ENCODE measurements around the gene RALY.

RALY gene

DNA sequence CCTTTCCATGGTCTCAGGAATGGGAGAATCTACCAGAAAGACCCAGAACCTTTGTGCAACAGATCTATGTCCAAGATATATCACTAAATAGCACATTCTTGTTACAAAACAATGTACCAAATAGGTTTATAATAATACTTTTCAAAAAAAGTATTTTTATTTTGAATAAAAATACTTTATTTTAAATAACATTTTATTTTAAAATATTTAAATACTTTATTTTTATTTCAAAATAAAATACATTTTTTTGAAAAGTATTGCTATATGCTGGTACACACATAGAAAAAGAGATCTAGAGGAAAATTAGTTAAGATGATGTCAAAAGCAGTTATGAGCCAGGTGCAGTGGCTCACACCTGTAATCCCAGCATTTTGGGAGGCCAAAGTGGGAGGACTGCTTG, 16.8 kb upstream of the RALY start:
- Histone ChIP-seq H2BK5ac (ENCODE audit: low read depth, low read length, poor library complexity) (no peak overlapping the region), H2BK12ac (ENCODE audit: low read length) (no peak overlapping the region), H3K4ac (ENCODE audit: low read depth, low read length) (no peak overlapping the region), H3K4me2 (ENCODE audit: low read length) (no peak overlapping the region), H3K27me3 (ENCODE audit: insufficient read depth, low read length) (no peaks in the 10 kb centered on the region), H3K4me1 (ENCODE audit: control insufficient read depth in 1 of 2, insufficient read depth in 2 of 2, low read length in 2 of 2) (no peaks in the 10 kb centered on the region), H3K9me3 (ENCODE audit: insufficient read depth, low read depth, low read length) (no peaks in the 10 kb centered on the region), H2AFZ (ENCODE audit: insufficient read depth, low read length, poor library complexity) (no peak overlapping the region), H4K91ac (ENCODE audit: low read depth, low read length) (no peak overlapping the region), H2AK5ac (ENCODE audit: low read length) (no peak overlapping the region), H4K8ac (ENCODE audit: low read depth, low read length) (no peak overlapping the region), H3K18ac (ENCODE audit: low read length) (no peak overlapping the region), H3K9ac (ENCODE audit: low read length) (no peak overlapping the region), H3K27ac (ENCODE audit: low read depth, low read length) (no peak overlapping the region), H3K36me3 (ENCODE audit: control insufficient read depth in 1 of 2, insufficient read depth in 2 of 2, low read length in 2 of 2) (no peaks in the 10 kb centered on the region), H3K79me1 (ENCODE audit: low read length) (no peaks in the 10 kb centered on the region), H4K12ac (ENCODE audit: low read depth, low read length) (no peak overlapping the region), H3K4me3 (ENCODE audit: low read depth, low read length) (no peak overlapping the region), H3K23ac (ENCODE audit: low read length) (no peak overlapping the region), H3K14ac (ENCODE audit: low read length) (no peak overlapping the region), H3K79me2 (ENCODE audit: control insufficient read depth, insufficient read depth, low read length, poor library complexity) (no peaks in the 10 kb centered on the region), H2BK120ac (ENCODE audit: insufficient read depth, low read length, poor library complexity) (no peak overlapping the region)
- DNase-seq, result no peak

DNA sequence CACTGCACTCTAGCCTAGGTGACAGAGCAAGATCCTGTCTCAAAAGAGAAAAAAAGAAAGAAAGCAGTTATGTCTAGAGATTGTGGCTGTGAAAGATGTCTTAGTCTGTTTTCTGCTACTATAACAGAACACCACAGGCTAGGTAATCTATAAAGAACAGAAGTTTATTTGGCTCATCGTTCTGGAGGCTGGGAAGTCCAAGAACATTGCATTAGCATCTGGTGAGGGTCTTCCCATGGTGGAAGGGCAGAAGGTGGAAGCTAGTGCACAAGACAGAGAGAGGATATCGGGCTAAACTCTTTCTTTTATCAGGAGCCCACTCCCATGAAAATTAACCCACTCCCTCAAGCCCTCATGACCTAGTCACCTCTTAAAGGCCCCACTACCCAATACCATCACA, 16.2 kb upstream of the RALY start:
- Histone ChIP-seq H3K23ac (ENCODE audit: low read length) (no peak overlapping the region), H4K8ac (ENCODE audit: low read depth, low read length) (no peak overlapping the region), H3K79me1 (ENCODE audit: low read length) (no peaks in the 10 kb centered on the region), H3K4me1 (ENCODE audit: control insufficient read depth in 1 of 2, insufficient read depth in 2 of 2, low read length in 2 of 2) (no peaks in the 10 kb centered on the region), H3K14ac (ENCODE audit: low read length) (no peak overlapping the region), H2BK12ac (ENCODE audit: low read length) (no peak overlapping the region), H4K12ac (ENCODE audit: low read depth, low read length) (no peak overlapping the region), H3K9me3 (ENCODE audit: insufficient read depth, low read depth, low read length) (no peaks in the 10 kb centered on the region), H3K4me2 (ENCODE audit: low read length) (no peak overlapping the region), H3K4ac (ENCODE audit: low read depth, low read length) (no peak overlapping the region), H2BK120ac (ENCODE audit: insufficient read depth, low read length, poor library complexity) (no peak overlapping the region), H3K18ac (ENCODE audit: low read length) (no peak overlapping the region), H4K91ac (ENCODE audit: low read depth, low read length) (no peak overlapping the region), H3K36me3 (ENCODE audit: control insufficient read depth in 1 of 2, insufficient read depth in 2 of 2, low read length in 2 of 2) (no peaks in the 10 kb centered on the region), H2BK5ac (ENCODE audit: low read depth, low read length, poor library complexity) (no peak overlapping the region), H2AFZ (ENCODE audit: insufficient read depth, low read length, poor library complexity) (no peak overlapping the region), H3K27me3 (ENCODE audit: insufficient read depth, low read length) (no peaks in the 10 kb centered on the region), H2AK5ac (ENCODE audit: low read length) (no peak overlapping the region), H3K79me2 (ENCODE audit: control insufficient read depth, insufficient read depth, low read length, poor library complexity) (no peaks in the 10 kb centered on the region), H3K9ac (ENCODE audit: low read length) (no peak overlapping the region), H3K27ac (ENCODE audit: low read depth, low read length) (no peak overlapping the region), H3K4me3 (ENCODE audit: low read depth, low read length) (no peak overlapping the region)
- no peak for DNase-seq
- no CpG with 5 or more reads among the region's 2 CpGs for WGBS (ENCODE audit: extremely low coverage, insufficient coverage, insufficient read length)

DNA sequence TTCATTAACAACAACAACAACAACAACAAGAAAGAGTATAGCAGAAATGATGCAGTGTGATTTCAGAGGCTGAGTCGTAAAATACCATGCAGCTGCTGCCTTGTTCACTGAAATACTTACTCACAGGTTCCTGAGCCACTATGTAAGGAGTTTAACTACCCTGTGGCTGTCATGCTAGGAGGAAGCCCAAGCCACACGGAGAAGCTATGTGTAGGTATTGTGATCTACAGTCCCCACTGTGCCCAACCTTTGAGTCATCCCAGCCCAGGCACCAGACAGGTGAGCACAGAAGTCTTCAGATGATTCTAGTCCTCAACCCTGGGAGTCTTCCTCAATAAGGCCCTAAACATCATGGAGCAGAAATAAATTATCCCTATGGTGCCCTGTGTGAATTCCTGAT, 14.6 kb upstream of the RALY start:
- no peak overlapping the region for H3K4me3 ChIP-seq (ENCODE audit: low read depth, low read length)
- H3K27ac ChIP-seq (ENCODE audit: low read depth, low read length), result no peak overlapping the region
- DNase-seq, result no peak
- no peak overlapping the region for H4K91ac ChIP-seq (ENCODE audit: low read depth, low read length)
- H3K4me1 ChIP-seq (ENCODE audit: control insufficient read depth in 1 of 2, insufficient read depth in 2 of 2, low read length in 2 of 2), result no peaks in the 10 kb centered on the region
- H3K9me3 ChIP-seq (ENCODE audit: insufficient read depth, low read depth, low read length), result no peaks in the 10 kb centered on the region
- H3K4me2 ChIP-seq (ENCODE audit: low read length), result no peak overlapping the region
- H3K36me3 ChIP-seq (ENCODE audit: control insufficient read depth in 1 of 2, insufficient read depth in 2 of 2, low read length in 2 of 2), result no peaks in the 10 kb centered on the region
- H3K27me3 ChIP-seq (ENCODE audit: insufficient read depth, low read length), result no peaks in the 10 kb centered on the region
- no CpG with 5 or more reads among the region's 2 CpGs for WGBS (ENCODE audit: extremely low coverage, insufficient coverage, insufficient read length)
- no peak overlapping the region for H3K4ac ChIP-seq (ENCODE audit: low read depth, low read length)
- no peaks in the 10 kb centered on the region for H3K79me2 ChIP-seq (ENCODE audit: control insufficient read depth, insufficient read depth, low read length, poor library complexity)
- H4K8ac ChIP-seq (ENCODE audit: low read depth, low read length), result no peak overlapping the region
- no peak overlapping the region for H2BK5ac ChIP-seq (ENCODE audit: low read depth, low read length, poor library complexity)
- no peak overlapping the region for H2BK120ac ChIP-seq (ENCODE audit: insufficient read depth, low read length, poor library complexity)
- H2AK5ac ChIP-seq (ENCODE audit: low read length), result no peak overlapping the region
- H3K14ac ChIP-seq (ENCODE audit: low read length), result no peak overlapping the region
- no peaks in the 10 kb centered on the region for H3K79me1 ChIP-seq (ENCODE audit: low read length)
- H3K18ac ChIP-seq (ENCODE audit: low read length), result no peak overlapping the region
- H4K12ac ChIP-seq (ENCODE audit: low read depth, low read length), result no peak overlapping the region
- no peak overlapping the region for H3K23ac ChIP-seq (ENCODE audit: low read length)
- H2AFZ ChIP-seq (ENCODE audit: insufficient read depth, low read length, poor library complexity), result no peak overlapping the region
- no peak overlapping the region for H3K9ac ChIP-seq (ENCODE audit: low read length)
- no peak overlapping the region for H2BK12ac ChIP-seq (ENCODE audit: low read length)

DNA sequence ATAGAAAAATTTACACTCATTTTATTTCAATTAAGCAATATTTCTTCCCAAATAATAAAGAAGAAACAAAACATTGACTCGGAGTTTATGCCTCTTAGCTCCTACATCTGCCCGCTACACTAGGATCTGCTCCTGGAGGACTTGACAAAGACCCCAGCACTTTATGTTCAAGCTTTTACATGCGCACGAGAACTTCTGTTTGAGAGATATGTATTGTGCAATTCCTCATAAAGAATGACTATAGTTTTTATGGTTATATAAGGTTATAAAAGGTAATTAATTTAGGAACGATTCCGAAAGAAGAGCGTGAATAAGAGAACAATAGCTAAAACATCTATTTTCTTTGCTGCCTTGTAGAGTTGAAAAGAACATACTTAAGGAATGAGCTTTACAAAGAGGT, 12.4 kb upstream of the RALY start:
- Histone ChIP-seq H3K79me2 (ENCODE audit: control insufficient read depth, insufficient read depth, low read length, poor library complexity) (no peaks in the 10 kb centered on the region), H3K36me3 (ENCODE audit: control insufficient read depth in 1 of 2, insufficient read depth in 2 of 2, low read length in 2 of 2) (no peaks in the 10 kb centered on the region), H3K4me1 (ENCODE audit: control insufficient read depth in 1 of 2, insufficient read depth in 2 of 2, low read length in 2 of 2) (no peaks in the 10 kb centered on the region), H3K9me3 (ENCODE audit: insufficient read depth, low read depth, low read length) (no peaks in the 10 kb centered on the region), H3K27ac (ENCODE audit: low read depth, low read length) (no peak overlapping the region), H2BK120ac (ENCODE audit: insufficient read depth, low read length, poor library complexity) (no peak overlapping the region), H3K9ac (ENCODE audit: low read length) (no peak overlapping the region), H3K79me1 (ENCODE audit: low read length) (no peaks in the 10 kb centered on the region), H3K18ac (ENCODE audit: low read length) (no peak overlapping the region), H2BK5ac (ENCODE audit: low read depth, low read length, poor library complexity) (no peak overlapping the region), H3K23ac (ENCODE audit: low read length) (no peak overlapping the region), H2AFZ (ENCODE audit: insufficient read depth, low read length, poor library complexity) (no peak overlapping the region), H3K4me3 (ENCODE audit: low read depth, low read length) (no peak overlapping the region), H3K4me2 (ENCODE audit: low read length) (no peak overlapping the region), H4K91ac (ENCODE audit: low read depth, low read length) (no peak overlapping the region), H3K14ac (ENCODE audit: low read length) (no peak overlapping the region), H4K12ac (ENCODE audit: low read depth, low read length) (no peak overlapping the region), H4K8ac (ENCODE audit: low read depth, low read length) (no peak overlapping the region), H3K27me3 (ENCODE audit: insufficient read depth, low read length) (no peaks in the 10 kb centered on the region), H3K4ac (ENCODE audit: low read depth, low read length) (no peak overlapping the region), H2BK12ac (ENCODE audit: low read length) (no peak overlapping the region), H2AK5ac (ENCODE audit: low read length) (no peak overlapping the region)
- DNase-seq, result no peak
- WGBS (ENCODE audit: extremely low coverage, insufficient coverage, insufficient read length), result 100% methylated on average over 3 of the region's 7 CpGs

DNA sequence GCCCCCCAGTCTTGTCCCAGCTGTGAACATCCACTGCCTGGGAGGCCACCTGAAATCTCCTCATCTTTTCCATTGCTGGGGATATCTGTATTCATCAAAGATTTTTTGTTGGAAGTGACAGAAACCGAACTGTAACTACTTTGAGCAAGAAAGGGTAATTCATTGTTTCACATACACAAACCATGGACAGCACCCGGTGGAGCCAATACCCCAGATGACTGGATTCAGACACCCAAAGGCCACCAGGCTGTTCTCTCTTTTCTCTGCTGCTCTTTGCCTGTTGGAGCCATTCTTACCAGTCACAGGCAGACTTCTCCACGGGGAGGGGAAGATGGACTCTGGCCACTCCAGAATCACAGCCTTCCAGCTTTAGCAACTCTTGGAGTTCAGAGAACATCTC, 11.7 kb upstream of the RALY start:
- H4K8ac ChIP-seq (ENCODE audit: low read depth, low read length), result no peak overlapping the region
- H2AFZ ChIP-seq (ENCODE audit: insufficient read depth, low read length, poor library complexity), result no peak overlapping the region
- no peak overlapping the region for H4K12ac ChIP-seq (ENCODE audit: low read depth, low read length)
- H2BK120ac ChIP-seq (ENCODE audit: insufficient read depth, low read length, poor library complexity), result no peak overlapping the region
- no peak for DNase-seq
- no peak overlapping the region for H4K91ac ChIP-seq (ENCODE audit: low read depth, low read length)
- H3K23ac ChIP-seq (ENCODE audit: low read length), result no peak overlapping the region
- H3K9ac ChIP-seq (ENCODE audit: low read length), result no peak overlapping the region
- no peak overlapping the region for H3K27ac ChIP-seq (ENCODE audit: low read depth, low read length)
- H3K14ac ChIP-seq (ENCODE audit: low read length), result no peak overlapping the region
- no peaks in the 10 kb centered on the region for H3K4me1 ChIP-seq (ENCODE audit: control insufficient read depth in 1 of 2, insufficient read depth in 2 of 2, low read length in 2 of 2)
- H2BK12ac ChIP-seq (ENCODE audit: low read length), result no peak overlapping the region
- no peaks in the 10 kb centered on the region for H3K27me3 ChIP-seq (ENCODE audit: insufficient read depth, low read length)
- H3K4me3 ChIP-seq (ENCODE audit: low read depth, low read length), result no peak overlapping the region
- no peaks in the 10 kb centered on the region for H3K79me2 ChIP-seq (ENCODE audit: control insufficient read depth, insufficient read depth, low read length, poor library complexity)
- no peaks in the 10 kb centered on the region for H3K9me3 ChIP-seq (ENCODE audit: insufficient read depth, low read depth, low read length)
- no peak overlapping the region for H2BK5ac ChIP-seq (ENCODE audit: low read depth, low read length, poor library complexity)
- no peak overlapping the region for H3K4ac ChIP-seq (ENCODE audit: low read depth, low read length)
- H3K4me2 ChIP-seq (ENCODE audit: low read length), result no peak overlapping the region
- no CpG with 5 or more reads among the region's 3 CpGs for WGBS (ENCODE audit: extremely low coverage, insufficient coverage, insufficient read length)
- H2AK5ac ChIP-seq (ENCODE audit: low read length), result no peak overlapping the region
- H3K18ac ChIP-seq (ENCODE audit: low read length), result no peak overlapping the region
- H3K79me1 ChIP-seq (ENCODE audit: low read length), result no peaks in the 10 kb centered on the region
- H3K36me3 ChIP-seq (ENCODE audit: control insufficient read depth in 1 of 2, insufficient read depth in 2 of 2, low read length in 2 of 2), result no peaks in the 10 kb centered on the region

All from trophoblast cell (in vitro differentiated cells and primary cell).